ENCODE results near the gene PXDN. TPM values are rescaled to one million over a fixed set of nuclear protein-coding genes. Genes with fewer than 3 reads are reported as not detected.
A peak's percentile ranks its signal among the peaks of the same experiment; 100 is the strongest.
"Not testable (repeated sequence)": the region's sequence is repeated elsewhere in the genome, so short reads cannot be mapped to it uniquely, and the experiment has no call there.

Gene PXDN
- total and polyA plus RNA-seq, 2 experiments from 2014 or later = 85.7 to 129 TPM

- Histone ChIP-seq H3K27ac (no peak overlapping the region), H3K36me3 (no peaks in the 10 kb centered on the region), H3K9me3 (ENCODE audit: low read depth) (no peaks in the 10 kb centered on the region), H3K4me1 (ENCODE audit: low read depth) (peaks cover 34% of the 10 kb centered on the region), H3K27me3 (no peaks in the 10 kb centered on the region), H3K4me3 (no peak overlapping the region)
- TF ChIP-seq, protein P1, sequence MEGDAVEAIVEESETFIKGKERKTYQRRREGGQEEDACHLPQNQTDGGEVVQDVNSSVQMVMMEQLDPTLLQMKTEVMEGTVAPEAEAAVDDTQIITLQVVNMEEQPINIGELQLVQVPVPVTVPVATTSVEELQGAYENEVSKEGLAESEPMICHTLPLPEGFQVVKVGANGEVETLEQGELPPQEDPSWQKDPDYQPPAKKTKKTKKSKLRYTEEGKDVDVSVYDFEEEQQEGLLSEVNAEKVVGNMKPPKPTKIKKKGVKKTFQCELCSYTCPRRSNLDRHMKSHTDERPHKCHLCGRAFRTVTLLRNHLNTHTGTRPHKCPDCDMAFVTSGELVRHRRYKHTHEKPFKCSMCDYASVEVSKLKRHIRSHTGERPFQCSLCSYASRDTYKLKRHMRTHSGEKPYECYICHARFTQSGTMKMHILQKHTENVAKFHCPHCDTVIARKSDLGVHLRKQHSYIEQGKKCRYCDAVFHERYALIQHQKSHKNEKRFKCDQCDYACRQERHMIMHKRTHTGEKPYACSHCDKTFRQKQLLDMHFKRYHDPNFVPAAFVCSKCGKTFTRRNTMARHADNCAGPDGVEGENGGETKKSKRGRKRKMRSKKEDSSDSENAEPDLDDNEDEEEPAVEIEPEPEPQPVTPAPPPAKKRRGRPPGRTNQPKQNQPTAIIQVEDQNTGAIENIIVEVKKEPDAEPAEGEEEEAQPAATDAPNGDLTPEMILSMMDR (IDR thresholded peaks at IDR 0.05; ENCODE audit: low read depth, low read length) = no peak
- DNase-seq (ENCODE audit: low read depth in 1 of 2, low spot score in 1 of 2) = no peak
These were observed 35.0 kb downstream of the PXDN start for GRCh38 chr2:1709335-1709605.

- no peak overlapping the region for H3K27ac ChIP-seq
- H3K4me1 ChIP-seq (ENCODE audit: low read depth) = peaks cover 34% of the 10 kb centered on the region
- peak in 1 of 2 donors; percentile 52 for DNase-seq (ENCODE audit: low read depth in 1 of 2, low spot score in 1 of 2)
- no peak overlapping the region for H3K4me3 ChIP-seq
- no peaks in the 10 kb centered on the region for H3K9me3 ChIP-seq (ENCODE audit: low read depth)
- TF ChIP-seq, protein P1 (IDR thresholded peaks at IDR 0.05; ENCODE audit: low read depth, low read length) = no peak
- H3K27me3 ChIP-seq = no peaks in the 10 kb centered on the region
- H3K36me3 ChIP-seq = no peaks in the 10 kb centered on the region
These were observed 35.6 kb downstream of the PXDN start for GRCh38 chr2:1708476-1709334.

GRCh38 chr2:1707771-1708418 lies 36.4 kb downstream of the PXDN start:
- H3K9me3 ChIP-seq (ENCODE audit: low read depth) = no peaks in the 10 kb centered on the region
- H3K4me3 ChIP-seq = no peak overlapping the region
- H3K27ac ChIP-seq = no peak overlapping the region
- DNase-seq (ENCODE audit: low read depth in 1 of 2, low spot score in 1 of 2) = peak in 1 of 2 donors; percentile 97
- no peaks in the 10 kb centered on the region for H3K36me3 ChIP-seq
- TF ChIP-seq, protein P1 (IDR thresholded peaks at IDR 0.05; ENCODE audit: low read depth, low read length) = no peak
- H3K4me1 ChIP-seq (ENCODE audit: low read depth) = peaks cover 34% of the 10 kb centered on the region
- no peaks in the 10 kb centered on the region for H3K27me3 ChIP-seq

GRCh38 chr2:1706089-1706841 lies 38.0 kb downstream of the PXDN start:
- H3K27ac ChIP-seq; H3K4me3 ChIP-seq; H3K36me3 ChIP-seq; DNase-seq (ENCODE audit: low read depth in 1 of 2, low spot score in 1 of 2); H3K27me3 ChIP-seq; H3K9me3 ChIP-seq (ENCODE audit: low read depth): not testable (repeated sequence)
- peaks cover 29% of the 10 kb centered on the region for H3K4me1 ChIP-seq (ENCODE audit: low read depth)

- Histone ChIP-seq H3K27me3 (no peaks in the 10 kb centered on the region), H3K4me1 (ENCODE audit: low read depth) (peaks cover 30% of the 10 kb centered on the region)
- no peak for DNase-seq (ENCODE audit: low read depth in 1 of 2, low spot score in 1 of 2)
These were observed 38.7 kb downstream of the PXDN start for GRCh38 chr2:1705557-1706076.

More at GRCh38 chr2:1705557-1706076, 38.7 kb downstream of the PXDN start:
- H3K4me3 ChIP-seq = no peak overlapping the region
- TF ChIP-seq, protein P1 (IDR thresholded peaks at IDR 0.05; ENCODE audit: low read depth, low read length) = no peak
- H3K27ac ChIP-seq = no peak overlapping the region
- no peaks in the 10 kb centered on the region for H3K36me3 ChIP-seq
- no peaks in the 10 kb centered on the region for H3K9me3 ChIP-seq (ENCODE audit: low read depth)
